HG03571 (cell line): ENCODE results near the gene NLGN1.

ENCODE experiments used
- ATAC-seq: cut with Tn5 transposase; IDR thresholded peaks from one replicate; pipeline ENCODE4 v1.9.1; 2021; ENCODE audit not compliant: unreplicated experiment

NLGN1 gene

DNA sequence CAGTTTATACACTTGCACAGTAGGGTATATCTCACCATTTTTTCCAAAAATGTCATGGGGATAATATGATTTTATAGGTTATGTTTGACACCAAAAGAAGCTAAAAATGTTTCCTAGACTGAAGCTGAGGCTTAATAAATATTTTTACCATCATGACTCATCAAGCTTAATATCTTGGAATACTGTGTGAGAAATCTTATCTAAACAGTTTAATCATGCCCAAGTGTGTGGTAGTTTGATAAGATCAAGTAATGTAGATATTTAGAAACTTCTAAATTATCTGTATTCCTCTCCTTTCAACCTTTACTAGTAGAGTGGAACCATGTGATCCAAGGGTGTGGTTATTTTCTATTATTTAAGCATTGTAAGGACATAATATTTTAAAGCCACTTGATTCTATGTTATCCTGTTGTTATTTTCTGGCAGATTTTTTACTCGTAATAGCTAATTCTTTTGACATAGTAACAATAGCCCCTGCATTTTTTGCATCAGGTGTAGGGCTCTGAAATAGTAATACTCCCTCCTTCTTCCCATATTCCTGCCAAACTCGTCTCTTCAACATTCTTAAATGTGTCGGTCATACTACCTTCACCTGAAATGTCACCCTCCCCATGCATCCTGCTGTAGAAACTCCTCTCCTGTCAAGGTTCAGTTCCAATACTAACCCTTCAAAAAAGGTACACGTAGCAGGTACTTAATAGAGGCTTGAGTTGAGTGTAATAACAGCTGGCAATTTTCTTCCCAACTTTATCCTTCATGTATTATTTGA is 729.6 kb downstream of the NLGN1 start:
- ATAC-seq: no peak

DNA sequence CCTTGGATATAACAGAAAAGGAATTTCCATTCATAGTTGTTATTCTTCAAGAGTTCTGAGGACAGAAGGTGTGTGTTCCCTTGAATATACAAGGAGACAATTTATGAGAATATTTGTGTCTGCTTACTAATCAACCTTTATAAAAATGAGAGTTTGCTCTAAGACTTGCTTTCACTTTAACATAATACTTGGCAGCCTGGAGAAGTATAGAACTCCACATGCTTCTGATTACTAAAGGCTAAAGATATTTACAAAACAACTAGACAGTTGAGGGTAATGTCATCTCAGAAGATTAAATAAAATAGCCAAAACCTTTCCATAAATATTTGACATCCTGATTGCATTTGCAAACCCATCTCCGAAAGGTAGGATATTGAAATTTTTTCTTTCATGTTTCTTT is 734.5 kb downstream of the NLGN1 start:
- no peak for ATAC-seq

DNA sequence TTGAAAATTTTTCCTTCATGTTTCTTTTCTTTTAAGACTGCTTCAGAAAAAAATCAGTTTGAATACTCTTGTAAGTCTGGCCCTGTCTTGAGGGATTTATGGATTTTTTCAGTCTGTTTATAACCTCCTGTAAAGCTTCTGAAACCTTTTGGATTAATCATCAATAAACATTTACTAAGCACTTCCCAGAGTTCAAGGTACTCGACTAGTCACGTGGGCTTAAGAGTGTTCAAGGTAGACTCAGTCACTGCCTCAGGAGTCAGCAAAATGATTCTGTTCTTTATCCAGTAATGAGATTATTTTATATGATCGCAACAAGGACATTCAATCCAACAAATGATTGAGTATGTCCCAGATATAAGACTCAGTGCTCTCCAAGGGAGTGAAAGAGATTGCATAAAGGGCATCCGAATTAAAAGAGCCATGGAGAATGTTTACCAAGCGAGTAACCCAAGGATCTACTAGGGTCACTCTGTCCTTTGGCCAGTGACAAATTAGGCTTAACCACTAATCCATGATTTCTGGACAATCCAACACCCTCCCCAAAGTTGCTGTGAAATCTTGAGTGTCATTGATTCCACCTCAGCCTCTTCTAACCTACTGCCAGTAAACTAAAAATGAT is 735.0 kb downstream of the NLGN1 start:
- no peak for ATAC-seq

DNA sequence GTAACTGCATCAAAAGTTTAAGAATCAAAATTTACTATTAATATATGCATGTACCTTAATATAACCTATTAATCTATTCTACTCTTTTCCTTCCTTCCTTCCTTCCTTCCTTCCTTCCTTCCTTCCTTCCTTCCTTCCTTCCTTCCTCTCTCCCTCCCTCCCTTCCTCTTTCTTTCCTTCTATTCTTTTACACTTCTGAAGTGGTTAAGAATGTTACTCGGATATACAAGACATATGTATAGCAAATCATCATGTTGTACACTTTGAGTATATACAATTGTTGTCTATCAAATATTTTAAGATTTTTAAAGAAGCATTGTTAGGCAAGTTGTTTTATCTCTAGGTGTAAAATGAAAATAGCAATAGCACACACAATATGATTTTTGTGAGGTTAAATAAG is 748.5 kb downstream of the NLGN1 start:
- ATAC-seq: no peak

DNA sequence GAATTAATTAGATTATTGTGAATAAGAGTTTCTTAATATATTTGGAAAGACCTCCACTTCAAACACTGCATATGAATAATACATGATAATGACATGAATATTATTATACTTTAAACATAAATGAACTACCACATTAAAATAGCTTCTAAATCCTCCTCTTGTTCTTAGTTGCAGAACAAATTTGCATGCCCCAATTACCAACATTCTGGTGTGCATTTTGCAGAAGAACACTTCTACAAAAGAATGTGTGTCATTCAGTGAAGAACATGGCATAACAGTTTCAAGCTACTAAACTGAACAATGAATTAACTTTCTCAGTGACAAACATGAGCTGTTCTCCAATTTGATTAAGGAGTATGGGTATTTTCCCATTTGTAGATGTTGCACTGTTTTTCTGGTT is 750.3 kb downstream of the NLGN1 start:
- no peak for ATAC-seq

DNA sequence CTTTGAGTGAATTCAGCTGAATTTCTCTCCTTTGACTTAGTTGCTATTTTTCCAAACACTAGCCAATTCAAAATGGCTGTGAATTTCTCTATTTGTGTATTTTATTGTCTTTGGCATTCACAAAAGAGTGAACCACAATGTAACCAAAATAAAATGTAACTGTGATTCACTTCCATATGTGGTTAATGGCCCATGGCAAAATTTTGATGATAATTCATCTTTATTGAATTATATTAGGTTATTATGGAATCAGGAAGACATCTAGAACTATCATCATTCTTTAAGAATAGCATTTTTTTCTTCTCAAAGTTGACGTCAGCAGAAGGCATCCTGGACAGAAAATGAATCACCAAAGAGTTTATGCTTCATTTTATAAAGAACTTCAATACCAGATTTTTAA is 756.3 kb downstream of the NLGN1 start:
- no peak for ATAC-seq

DNA sequence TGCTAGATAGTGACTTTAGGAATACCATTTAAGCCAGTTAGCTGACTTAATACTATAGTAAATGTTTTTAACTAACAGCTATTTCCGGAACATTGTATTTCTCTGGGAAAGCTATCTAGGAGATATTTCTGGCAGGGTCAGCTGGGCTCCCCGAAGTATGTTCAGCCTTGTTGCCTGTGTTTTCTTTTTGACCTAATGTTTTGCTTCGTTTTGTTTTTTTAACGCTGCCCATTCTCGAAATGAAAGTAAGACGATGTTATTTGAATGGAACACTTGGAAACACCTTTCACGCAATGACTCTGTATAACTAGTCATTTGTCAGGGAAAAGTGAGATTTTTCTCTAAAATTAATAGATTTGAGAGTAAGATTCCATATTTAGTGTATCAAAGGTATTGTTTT is 758.7 kb downstream of the NLGN1 start:
- no peak for ATAC-seq

DNA sequence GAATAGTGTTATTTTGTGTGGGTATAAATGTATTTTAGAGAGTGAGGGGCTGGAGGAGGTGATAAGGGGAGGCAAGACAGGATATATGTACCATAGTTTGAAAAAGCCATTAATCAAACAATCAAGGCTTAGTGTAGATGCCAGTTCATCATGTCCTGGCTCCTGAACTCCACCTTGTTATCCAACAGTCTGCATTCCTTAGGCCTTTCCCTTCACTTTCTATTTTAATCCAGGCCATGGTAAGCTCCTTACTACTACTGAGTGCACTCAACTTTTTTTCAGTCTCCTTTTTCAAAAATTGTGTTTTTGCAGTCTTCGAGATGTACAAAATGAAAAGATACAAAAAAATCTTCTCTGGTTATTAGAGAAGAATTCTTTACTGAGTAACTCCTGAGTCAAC is 761.1 kb downstream of the NLGN1 start:
- no peak for ATAC-seq

DNA sequence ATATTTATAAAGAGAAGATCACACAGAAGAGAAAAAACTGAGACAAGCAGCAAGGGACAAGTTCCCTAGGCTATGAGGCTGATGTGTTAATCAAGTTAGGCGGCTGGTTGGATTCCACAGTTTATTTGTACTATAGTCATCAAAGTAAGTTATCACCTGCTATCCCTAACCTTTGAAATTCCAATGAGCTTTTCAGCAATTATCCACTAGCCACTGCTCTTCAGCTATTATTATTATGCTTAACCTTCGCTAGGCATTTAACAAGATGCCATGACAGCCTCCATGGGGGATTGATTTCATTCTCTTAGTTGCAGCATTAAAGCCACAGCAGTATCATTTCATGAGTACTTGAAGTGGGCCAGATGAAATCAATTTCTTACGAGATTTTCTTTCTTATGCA is 762.1 kb downstream of the NLGN1 start:
- no peak for ATAC-seq

DNA sequence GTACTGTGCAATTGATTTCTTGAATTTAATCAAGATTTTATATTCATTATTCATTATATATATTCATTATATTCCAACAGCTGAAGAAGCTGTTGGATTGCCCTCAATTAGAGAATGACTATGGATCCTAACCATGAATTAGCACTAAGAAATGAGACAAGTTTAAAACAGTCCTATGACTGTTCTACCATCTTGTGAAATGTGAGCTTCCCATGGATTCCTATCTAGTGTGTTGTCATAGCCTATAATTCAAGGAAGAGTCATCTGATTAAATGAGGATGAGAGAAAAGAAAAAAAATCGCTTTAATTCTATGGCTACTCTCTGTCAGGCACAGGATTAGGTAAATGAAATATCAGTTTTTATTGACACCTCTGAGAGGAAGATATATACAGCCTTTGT is 765.0 kb downstream of the NLGN1 start:
- ATAC-seq: no peak

DNA sequence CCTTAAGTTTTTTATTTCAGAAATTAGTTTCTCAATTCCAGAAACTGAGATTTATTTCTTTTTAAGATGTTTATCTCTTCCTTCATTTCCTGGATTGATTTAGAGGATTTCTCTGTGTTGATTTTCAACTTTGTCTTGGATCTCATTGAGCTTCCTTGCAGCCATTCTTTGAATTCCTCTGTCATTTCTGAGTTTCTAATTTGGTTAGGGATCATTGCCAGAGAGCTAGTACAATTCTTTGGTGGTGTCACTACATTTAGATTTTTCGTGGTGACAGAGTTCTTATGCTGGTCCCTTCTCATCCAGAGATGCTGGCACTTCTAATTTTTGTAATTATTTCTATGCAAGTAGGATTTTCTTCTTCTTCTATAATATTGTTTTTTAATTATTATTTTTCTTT is 770.5 kb downstream of the NLGN1 start:
- no peak for ATAC-seq

DNA sequence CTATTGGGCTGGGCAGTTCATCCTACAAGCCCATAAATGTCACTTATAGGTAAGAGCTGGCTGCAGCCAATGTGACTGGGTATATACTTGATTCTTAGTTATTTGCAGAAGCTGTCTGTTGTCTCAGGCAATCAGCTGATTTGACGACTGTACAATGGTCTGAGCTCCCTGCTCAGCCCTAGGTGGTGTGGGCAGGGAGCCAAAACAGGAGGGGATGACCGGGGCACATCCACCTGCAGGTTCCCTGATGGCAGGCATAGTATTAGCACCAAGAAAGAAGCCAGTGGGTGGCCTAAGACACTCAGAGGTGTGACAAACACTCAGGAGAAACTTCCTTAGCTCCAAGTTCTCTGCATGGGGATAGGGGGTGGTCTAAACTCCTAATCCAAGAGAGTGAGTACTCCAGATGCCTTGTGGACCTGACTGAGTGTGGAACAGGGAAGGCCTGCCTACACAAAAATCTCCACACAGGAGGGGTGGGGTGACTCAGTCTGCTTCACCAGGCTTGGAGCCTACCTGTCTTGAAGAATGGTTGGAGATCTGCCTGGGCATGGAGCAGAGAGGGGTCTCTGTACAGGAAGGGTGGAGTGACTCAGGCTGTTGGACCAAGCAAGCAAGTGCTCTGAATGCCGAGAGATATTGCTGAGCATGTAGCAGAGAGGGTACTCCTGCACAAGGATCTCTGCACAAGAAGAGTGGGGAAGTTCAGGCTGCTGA is 771.2 kb downstream of the NLGN1 start:
- no peak for ATAC-seq

DNA sequence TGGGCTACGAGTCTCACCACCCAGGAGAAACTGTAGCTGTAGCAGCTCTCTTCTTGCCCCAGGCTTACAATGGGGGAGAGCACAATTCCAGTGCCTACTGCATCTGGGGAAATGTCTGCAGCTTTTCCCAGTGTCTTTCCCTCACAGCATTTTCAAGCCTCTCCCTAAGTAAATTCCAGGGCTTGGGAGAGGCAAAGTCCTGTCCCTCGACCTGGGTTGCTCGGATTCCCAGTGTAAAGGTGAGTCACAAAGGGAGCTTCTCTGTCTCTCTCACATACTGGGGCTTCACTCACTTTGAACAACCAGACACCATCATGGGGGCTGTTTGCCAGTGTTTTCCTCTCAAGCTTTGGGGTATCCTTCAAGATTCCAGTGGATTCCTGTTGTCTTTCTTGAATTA is 772.2 kb downstream of the NLGN1 start:
- ATAC-seq: no peak

DNA sequence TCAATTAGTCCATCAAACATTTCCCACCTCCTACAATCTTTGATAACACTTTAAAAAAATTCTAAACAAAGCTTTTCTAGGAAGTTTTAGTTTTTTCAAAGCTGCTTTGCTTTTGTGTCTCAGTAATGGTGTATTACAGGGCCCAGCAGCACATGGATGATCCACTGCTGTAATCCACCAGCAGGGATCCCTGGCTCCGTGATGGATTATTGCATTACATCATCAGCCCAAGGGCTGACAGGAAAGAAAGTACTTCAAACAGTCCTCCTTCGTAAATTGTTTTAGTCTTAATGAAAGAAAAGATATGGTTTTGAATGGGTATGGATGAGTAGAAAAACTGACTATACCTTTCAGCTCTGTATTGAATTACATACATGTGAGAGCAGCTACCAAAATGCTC is 772.7 kb downstream of the NLGN1 start:
- no peak for ATAC-seq

DNA sequence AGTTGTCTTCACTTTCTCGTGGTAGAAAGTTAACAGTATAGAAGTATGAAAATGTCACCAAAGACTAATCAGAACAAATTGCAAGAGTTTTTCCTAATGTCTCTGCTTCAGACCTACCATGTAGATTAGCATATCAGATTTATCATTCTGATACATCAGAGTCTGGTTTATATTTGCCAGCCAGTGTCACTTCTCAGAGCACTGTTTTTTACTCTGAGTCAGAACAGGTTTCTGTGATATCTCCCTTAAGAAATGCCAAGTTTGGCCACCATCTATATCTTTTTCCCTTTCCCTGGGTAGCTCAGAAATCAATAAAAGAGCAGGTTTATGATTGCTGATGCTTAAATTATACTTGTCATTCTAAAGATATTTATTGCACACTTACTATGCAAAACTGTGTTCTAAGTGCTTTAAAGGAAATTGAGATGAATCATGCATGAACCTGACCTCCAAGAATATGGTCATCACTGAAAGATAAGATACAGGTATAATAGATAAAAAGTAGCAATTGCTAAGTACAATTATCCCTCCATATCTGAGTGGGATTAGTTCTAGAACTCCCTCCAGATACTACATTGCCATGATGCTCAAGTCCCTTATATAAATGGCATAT is 788.9 kb downstream of the NLGN1 start:
- no peak for ATAC-seq

DNA sequence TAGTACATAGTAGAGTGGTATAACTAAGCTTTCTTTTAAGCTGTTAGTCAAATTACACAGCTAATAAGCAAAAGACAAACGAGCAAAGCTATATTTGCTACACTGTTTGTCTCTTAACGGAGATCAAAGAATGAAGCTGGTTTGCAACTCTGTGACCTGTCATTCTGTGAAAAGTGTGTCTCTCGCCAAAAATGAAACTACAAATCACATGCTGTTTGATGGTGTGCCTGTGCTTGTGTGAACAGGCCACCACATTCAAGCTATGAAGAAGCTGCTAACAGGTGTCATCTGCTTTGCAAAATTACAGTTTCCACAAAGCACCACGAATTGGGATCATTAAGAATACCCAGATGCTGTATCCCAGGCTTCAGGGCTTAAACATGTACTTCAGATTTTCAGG is 793.8 kb downstream of the NLGN1 start:
- ATAC-seq: no peak

DNA sequence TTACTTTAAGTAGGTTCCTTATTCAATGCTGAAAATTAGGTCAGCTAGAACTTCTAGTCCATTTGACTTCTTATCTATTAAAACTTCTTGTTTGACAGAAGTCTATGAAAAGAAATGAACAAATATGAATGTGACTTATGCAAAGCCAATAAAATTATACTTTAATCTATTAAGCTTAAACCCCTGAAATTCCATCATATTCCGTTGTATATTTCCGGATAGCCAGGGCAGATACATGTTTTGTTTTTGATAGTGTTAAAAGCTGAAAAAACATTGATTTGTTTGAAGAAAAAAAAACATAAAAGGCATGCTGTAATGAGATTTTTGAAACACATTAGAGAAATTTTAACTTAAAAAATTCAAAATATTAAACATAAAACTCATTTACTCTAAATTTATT is 794.4 kb downstream of the NLGN1 start:
- ATAC-seq: no peak

DNA sequence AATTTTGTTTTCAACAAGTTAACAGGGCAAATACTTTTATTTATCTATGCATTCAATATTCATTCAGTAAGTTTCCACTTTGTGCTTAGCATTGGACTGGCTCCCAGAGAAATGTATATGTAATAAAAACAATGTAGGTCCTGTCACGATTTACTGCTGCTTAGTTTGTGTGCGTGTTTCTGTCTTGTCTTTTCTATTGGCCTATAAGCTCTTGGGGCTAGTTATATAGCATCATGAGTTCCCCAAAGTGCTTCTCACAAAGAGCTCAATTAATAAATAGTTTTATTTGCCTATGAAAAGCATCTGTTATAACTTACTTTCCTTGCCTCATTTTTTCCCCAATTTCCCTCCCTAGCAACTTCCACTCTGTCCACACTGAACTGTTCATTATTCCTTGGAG is 794.9 kb downstream of the NLGN1 start:
- no peak for ATAC-seq

DNA sequence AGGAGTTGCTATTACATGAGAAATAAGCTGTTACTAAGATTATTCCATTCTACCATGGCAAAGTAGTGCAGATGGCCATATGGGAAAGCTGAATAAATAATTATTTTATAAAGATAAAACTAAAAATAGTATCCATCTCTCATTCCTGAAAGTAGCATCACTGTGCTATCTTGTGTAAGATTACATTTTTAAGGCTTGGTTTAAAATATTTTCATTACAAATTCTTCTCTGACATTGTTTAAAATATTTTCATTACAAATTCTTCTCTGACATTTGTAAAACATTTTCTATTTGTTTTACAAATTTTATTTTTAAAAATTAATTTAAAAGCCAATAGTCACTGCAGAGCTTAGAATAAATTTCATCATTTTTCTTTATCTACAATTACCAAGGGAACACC is 796.1 kb downstream of the NLGN1 start:
- no peak for ATAC-seq

DNA sequence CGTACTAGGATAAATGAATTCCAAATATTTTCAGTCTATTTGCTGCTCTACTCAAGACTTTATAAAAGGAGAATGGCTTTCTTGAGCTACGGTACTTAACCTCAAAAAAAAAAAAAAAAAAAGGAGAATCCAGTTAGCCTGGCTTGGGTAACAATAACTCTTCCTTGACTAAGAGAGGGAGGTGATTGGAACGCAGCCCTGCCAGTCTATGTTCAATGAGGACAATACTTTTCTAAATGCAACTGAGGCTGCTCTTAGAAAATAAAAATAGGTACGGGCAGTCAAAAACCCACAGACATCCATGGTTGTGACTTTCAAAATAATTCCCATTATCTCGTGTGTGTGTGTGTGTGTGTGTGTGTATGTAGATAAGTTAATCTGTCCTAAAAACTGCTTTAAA is 799.9 kb downstream of the NLGN1 start:
- no peak for ATAC-seq

DNA sequence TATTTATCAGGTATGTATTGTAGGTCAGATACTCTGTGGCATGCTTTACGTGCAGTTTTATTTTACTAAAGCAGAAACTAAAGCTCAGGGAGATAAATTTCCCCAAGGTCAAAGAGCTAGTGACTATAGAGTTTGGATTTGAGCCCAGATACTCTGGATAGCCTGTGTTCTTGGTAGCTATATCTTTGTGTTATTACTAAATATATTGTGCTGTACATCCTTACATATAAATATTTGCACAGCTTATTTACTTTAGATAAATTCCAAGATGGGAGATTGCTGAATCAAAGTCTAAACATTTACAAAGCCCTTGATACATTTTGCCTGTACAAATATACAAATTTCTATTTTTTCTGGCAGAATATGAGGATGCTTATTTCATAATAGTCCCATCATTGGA is 800.7 kb downstream of the NLGN1 start:
- ATAC-seq: no peak

DNA sequence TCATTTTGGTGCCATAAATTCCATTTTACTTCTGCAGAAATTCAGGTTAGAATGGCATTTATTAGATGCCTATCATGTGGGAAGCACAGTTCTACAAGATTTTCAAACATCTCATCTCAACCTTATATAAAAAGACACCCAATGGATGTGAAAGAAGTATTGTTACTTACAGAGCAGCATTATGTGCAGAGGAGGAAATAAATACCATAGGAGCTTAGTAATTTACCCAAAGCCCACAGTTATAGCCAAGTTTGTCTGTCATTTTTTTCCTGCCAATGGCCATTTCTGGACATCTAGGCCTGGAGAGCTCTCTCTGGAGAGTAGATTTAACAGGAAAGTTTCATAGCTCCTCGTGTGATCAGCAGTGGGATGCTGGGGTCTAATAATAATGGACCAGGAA is 802.2 kb downstream of the NLGN1 start:
- ATAC-seq: no peak
